Activated CD8-positive, alpha-beta T cell treated with anti-CD3 and anti-CD28 coated beads for 36 hours (primary cell): ENCODE data around the gene USP5. TPM values are rescaled to one million over a fixed set of nuclear protein-coding genes. Genes with fewer than 3 reads are reported as not detected.

Experiments used
- ATAC-seq: fragments of 200-7000 bp; cut with Tn5 transposase; one replicate; pipeline ENCODE4 v1.10.0; 2021; ENCODE audit warnings: mild to moderate bottlenecking, moderate library complexity
- CTCF ChIA-PET: fragments of 350-600 bp; sonication (Branson Sonifier 250); formaldehyde crosslinking; loops from one replicate; lab custom pipeline; 2021; ENCODE audit warnings: antibody characterized with exemption; lab: Charles Lee
- POLR2A ChIA-PET: fragments of 350-600 bp; sonication (Branson Sonifier 250); formaldehyde crosslinking; loops from one replicate; lab custom pipeline; 2021; ENCODE audit warnings: antibody characterized with exemption; lab: Charles Lee
- DNase-seq: peaks from one replicate; pipeline ENCODE4 v3.0.0-alpha.2; 2020
- H3K27ac Mint-ChIP-seq: one replicate; pipeline ENCODE4 v1.8.0; 2021; ENCODE audit warnings: mild to moderate bottlenecking, mixed read lengths
- H3K27me3 Mint-ChIP-seq: one replicate; pipeline ENCODE4 v1.8.0; 2021; ENCODE audit warnings: mixed read lengths
- H3K36me3 Mint-ChIP-seq: one replicate; pipeline ENCODE4 v1.8.0; 2021; ENCODE audit warnings: low read depth, mixed read lengths
- H3K4me1 Mint-ChIP-seq: one replicate; pipeline ENCODE4 v1.8.0; 2021; ENCODE audit warnings: low read depth, mixed read lengths
- H3K4me3 Mint-ChIP-seq: one replicate; pipeline ENCODE4 v1.8.0; 2021; ENCODE audit warnings: mild to moderate bottlenecking, moderate library complexity, mixed read lengths
- H3K9me3 Mint-ChIP-seq: one replicate; pipeline ENCODE4 v1.8.0; 2021; ENCODE audit warnings: mixed read lengths
- CTCF ChIP-seq: fragments of 200-600 bp; IDR thresholded peaks from one replicate; pipeline ENCODE4 v1.8.0; 2022; ENCODE audit warnings: antibody characterized with exemption, mild to moderate bottlenecking
- intact Hi-C: fragments of 100-400 bp; cut with micrococcal nuclease; formaldehyde crosslinking; loops from one replicate; pipeline ENCODE4 v1.10.0; 2022
- total RNA-seq, 2 experiments: library from RNA; stranded (reverse); gene quantifications; one replicate each; pipeline ENCODE4 v1.2.3, GENCODE V29; 2021

The USP5 gene
- total RNA-seq, 2 experiments from 2014 or later, result 109 to 112 TPM

GRCh38 chr12:6813363-6813762 lies 38.6 kb upstream of the USP5 start:
- H3K27me3 Mint-ChIP-seq, result peaks cover 2% of the 10 kb centered on the region
- H3K27ac Mint-ChIP-seq, result no peak overlapping the region
- no peaks in the 10 kb centered on the region for H3K9me3 Mint-ChIP-seq
- no peak for ATAC-seq
- intact Hi-C loops, result no loop called here
- TF ChIP-seq CTCF, result no peak
- POLR2A ChIA-PET, result interaction anchor here (0.7 kb wide), 1 partner anchor 27 kb away, joined by 3 read pairs; no protein-coding TSS in a partner anchor
- no peak overlapping the region for H3K4me3 Mint-ChIP-seq
- no peaks in the 10 kb centered on the region for H3K36me3 Mint-ChIP-seq
- CTCF ChIA-PET, result interaction anchor here (0.8 to 4.6 kb wide), 8 partner anchors 9 to 60 kb away, joined by 3 to 24 read pairs (median 5); partner anchors contain the start of gene MLF2
- H3K4me1 Mint-ChIP-seq, result peaks cover 7% of the 10 kb centered on the region
- DNase-seq, result no peak

GRCh38 chr12:6816598-6816997 lies 35.4 kb upstream of the USP5 start:
- no peaks in the 10 kb centered on the region for H3K36me3 Mint-ChIP-seq
- H3K4me3 Mint-ChIP-seq, result no peak overlapping the region
- no peak for TF ChIP-seq CTCF
- no peak for DNase-seq
- H3K4me1 Mint-ChIP-seq, result peaks cover 7% of the 10 kb centered on the region
- no peak for ATAC-seq
- ChIA-PET CTCF (interaction anchor here (1.2 to 4.6 kb wide), 4 partner anchors 9 to 63 kb away, joined by 3 to 24 read pairs (median 4); partner anchors contain the start of gene MLF2), POLR2A (no interaction called here)
- H3K9me3 Mint-ChIP-seq, result no peaks in the 10 kb centered on the region
- H3K27me3 Mint-ChIP-seq, result peaks cover 6% of the 10 kb centered on the region
- intact Hi-C loops, result no loop called here
- no peak overlapping the region for H3K27ac Mint-ChIP-seq

- Mint-ChIP-seq H3K36me3 (no peaks in the 10 kb centered on the region), H3K9me3 (no peaks in the 10 kb centered on the region), H3K4me1 (peaks cover 10% of the 10 kb centered on the region), H3K27me3 (peaks cover 9% of the 10 kb centered on the region), H3K27ac (no peak overlapping the region), H3K4me3 (no peak overlapping the region)
- no peak for ATAC-seq
- intact Hi-C loops, result no loop called here
- no peak for TF ChIP-seq CTCF
- no peak for DNase-seq
- ChIA-PET POLR2A (no interaction called here), CTCF (interaction anchor here (1.2 to 4.6 kb wide), 4 partner anchors 8 to 64 kb away, joined by 3 to 24 read pairs (median 4); partner anchors contain the start of gene MLF2)
Measured at GRCh38 chr12:6817098-6817497, 34.9 kb upstream of the USP5 start.

GRCh38 chr12:6817662-6818157 lies 34.2 kb upstream of the USP5 start:
- no peak for TF ChIP-seq CTCF
- Mint-ChIP-seq H3K4me3 (no peak overlapping the region), H3K9me3 (no peaks in the 10 kb centered on the region), H3K27me3 (peaks cover 14% of the 10 kb centered on the region), H3K4me1 (peaks cover 10% of the 10 kb centered on the region), H3K36me3 (no peaks in the 10 kb centered on the region), H3K27ac (no peak overlapping the region)
- POLR2A ChIA-PET, result no interaction called here
- no peak for DNase-seq
- intact Hi-C loops, result no loop called here
- CTCF ChIA-PET, result interaction anchor here (1.4 kb wide), 1 partner anchor 9 kb away, joined by 4 read pairs; no protein-coding TSS in a partner anchor
- no peak for ATAC-seq

GRCh38 chr12:6818222-6818621 lies 33.7 kb upstream of the USP5 start:
- Mint-ChIP-seq H3K9me3 (no peaks in the 10 kb centered on the region), H3K36me3 (no peaks in the 10 kb centered on the region), H3K4me1 (peaks cover 10% of the 10 kb centered on the region), H3K27ac (no peak overlapping the region), H3K4me3 (no peak overlapping the region), H3K27me3 (peaks cover 19% of the 10 kb centered on the region)
- ChIA-PET POLR2A (no interaction called here), CTCF (no interaction called here)
- no peak for ATAC-seq
- DNase-seq, result no peak
- TF ChIP-seq CTCF, result no peak
- intact Hi-C loops, result no loop called here
